ENCODE results near the gene HYCC1. TPM values are rescaled to one million over a fixed set of nuclear protein-coding genes. Genes with fewer than 3 reads are reported as not detected.
"Not testable (repeated sequence)": the region's sequence is repeated elsewhere in the genome, so short reads cannot be mapped to it uniquely, and the experiment has no call there.

Gene HYCC1
- total RNA-seq, 1 experiment from 2014 or later = 23.3 TPM

DNA sequence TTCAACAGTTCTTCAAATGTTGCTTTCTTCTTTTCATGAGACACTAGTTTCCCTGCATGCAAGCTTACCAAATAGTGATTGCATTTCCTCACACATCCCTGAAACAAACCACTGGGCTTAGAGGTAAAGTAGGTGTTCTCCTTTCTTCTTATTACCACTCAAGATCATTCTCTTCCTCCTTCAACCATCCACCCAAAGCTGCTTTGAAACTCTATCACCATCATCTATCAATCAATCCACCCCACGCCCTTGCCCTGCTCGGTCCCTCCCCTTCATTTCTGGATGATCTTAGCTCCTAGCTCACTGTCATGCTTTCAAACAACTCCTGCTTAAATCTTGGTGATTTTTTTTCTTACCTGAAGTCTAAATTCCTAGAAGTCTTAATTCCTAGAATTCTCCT lies 18.9 kb downstream of the HYCC1 start:
- in situ Hi-C loops (cut with HindIII; ENCODE audit: low sequenced_read_pairs) = no loop called here

DNA sequence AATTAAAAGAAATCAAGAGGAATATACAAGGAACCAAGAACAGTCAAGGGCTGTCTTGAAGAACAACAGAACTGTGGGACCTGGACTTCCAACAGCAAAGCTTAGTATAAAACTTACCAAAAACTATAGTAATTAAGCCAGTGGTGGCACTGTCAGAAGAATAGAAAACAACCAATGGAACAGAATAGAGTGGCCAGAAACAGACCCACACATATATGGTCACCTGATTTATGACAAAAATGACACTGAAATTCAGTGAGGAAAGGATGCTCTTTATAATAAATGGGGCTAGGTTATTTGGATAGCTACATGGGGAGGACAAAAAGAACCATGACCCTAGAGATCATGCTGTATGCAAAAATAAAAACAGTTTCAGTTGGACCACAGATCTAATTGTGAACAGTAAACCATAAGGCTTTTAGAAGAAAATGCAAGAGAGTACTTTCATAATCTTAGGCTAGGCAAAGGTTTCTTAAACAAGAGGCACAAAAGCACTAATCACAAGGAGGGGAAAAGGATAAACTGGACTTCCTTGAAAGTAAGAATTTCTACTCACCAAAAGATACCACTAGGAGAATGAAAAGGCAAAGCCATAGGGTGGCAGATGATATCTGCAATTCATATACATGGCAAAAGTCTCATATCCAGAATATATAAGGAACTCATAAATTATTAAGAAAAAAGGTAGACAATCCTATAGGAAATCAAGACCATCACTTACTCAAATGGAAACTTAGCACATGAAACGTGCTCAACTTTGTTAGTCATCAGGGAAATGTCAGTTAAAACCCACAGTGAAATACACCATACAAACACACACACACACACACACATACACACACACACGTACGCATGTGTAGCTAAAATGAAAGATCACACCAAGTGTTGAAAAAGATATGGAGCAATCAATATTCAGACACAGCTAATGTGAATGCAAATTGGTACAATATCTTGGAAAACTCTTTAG lies 20.8 kb downstream of the HYCC1 start:
- DNase-seq (ENCODE audit: low spot score) = no peak
- in situ Hi-C loops (cut with HindIII; ENCODE audit: low sequenced_read_pairs) = no loop called here

More for the DNA sequence above, 18.9 kb downstream of the HYCC1 start:
- no peak for DNase-seq (ENCODE audit: low spot score)

DNA sequence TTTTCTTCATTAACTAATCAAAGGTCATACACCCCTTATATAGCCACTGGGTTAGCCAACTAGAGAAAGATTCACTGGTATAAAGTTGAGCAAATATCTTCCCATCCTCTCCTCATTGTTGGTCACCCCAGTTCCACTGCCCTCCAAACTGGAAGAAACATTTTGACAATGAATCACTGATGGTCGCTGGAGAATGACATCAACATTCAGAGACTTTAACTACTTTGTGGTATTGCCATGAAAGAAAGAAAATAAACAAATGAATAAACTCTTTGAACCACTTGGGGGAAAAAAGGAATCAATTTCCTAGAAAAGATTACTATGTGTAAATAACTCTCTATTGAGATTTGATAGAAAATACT lies 23.4 kb downstream of the HYCC1 start:
- DNase-seq (ENCODE audit: low spot score) = no peak
- in situ Hi-C loops (cut with HindIII; ENCODE audit: low sequenced_read_pairs) = no loop called here

DNA sequence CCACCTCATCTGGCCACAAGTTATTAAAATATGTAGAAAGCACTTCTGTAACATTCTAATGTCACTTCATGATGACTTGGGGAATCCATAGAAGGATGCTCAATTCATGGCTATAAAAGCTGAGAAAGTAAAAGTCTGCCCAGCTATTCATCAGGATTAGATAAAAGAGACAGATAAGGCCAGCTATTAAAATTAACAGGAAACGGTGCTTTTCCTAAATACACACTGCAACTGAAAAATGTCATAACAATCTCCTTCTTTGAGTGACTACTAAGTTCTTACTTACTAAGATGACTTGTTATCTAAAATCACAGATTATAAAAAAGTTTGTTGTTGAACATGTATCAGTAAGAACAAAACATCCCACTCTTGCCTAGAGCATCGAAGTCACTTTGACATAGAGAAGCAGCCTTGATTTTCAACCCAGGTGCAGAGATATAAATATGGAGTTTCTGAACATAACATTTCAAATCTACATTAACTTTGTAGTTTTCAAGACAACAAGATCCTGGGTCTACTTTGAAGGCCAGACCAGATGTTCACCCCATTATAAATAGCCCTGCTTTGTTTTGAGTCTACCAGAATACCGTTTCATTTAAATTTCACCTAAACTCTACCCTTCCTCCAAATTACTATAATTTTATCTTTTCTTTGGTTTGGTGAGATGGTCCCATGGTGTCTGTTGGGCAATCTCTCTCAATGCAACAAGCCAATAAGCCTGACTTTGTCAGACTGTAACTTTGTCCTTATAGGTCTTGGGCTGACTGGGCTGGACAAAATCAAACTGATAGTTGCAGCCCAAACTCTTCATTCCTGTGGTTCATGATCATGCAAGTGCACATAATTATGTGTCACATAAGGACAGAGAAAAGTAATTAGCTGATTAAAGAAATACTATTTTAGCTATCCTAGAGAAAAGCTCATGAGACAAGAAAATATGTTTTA lies 24.0 kb downstream of the HYCC1 start:
- in situ Hi-C loops (cut with HindIII; ENCODE audit: low sequenced_read_pairs) = no loop called here
- DNase-seq (ENCODE audit: low spot score) = no peak

DNA sequence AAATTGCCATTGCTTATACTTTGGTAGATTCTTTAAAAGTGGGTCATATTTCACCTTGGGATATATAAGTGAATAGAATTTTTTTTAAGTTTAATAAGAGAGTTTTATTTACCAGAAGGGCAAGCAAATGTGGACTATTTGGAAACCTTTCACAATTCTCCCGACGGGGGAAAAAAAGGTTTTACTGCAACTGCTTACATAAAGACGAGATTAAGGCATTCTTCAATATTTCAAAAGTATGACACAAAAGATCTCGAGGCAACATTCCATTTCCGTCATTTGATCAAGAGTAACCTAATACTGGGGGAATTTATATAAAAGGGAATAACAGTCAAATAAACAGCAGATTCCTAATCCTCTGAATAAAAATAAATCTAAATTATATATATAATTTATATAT lies 28.5 kb downstream of the HYCC1 start:
- no peak for DNase-seq (ENCODE audit: low spot score)
- in situ Hi-C loops (cut with HindIII; ENCODE audit: low sequenced_read_pairs) = no loop called here

- in situ Hi-C loops (cut with HindIII; ENCODE audit: low sequenced_read_pairs) = no loop called here
- DNase-seq (ENCODE audit: low spot score) = no peak
Measured at GRCh38 chr7:22983257-22983855, 30.6 kb downstream of the HYCC1 start.

- in situ Hi-C loops (cut with HindIII; ENCODE audit: low sequenced_read_pairs) = no loop called here
- no peak for DNase-seq (ENCODE audit: low spot score)
Measured at GRCh38 chr7:22980422-22980821, 33.5 kb downstream of the HYCC1 start.

GRCh38 chr7:22979861-22980260 lies 34.1 kb downstream of the HYCC1 start:
- in situ Hi-C loops (cut with HindIII; ENCODE audit: low sequenced_read_pairs) = no loop called here
- DNase-seq (ENCODE audit: low spot score) = no peak

DNA sequence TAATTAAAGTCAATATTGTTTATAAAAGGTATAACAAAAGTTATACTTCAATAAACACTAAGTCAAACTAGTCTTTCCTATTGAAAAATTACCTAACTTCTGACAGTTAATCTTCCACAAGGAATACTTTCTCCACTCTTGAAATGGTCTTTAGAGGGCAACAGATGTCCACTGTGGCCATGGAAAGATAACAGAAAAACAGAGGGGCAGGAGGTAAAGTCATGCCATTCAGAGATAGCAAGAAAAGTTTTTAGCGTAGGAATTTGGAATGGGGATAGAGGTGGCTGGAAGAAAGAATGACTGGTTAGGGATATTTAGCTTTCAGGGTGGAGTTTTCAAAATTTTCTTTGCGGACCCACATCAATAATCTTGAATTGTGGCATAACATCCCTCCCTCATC lies 34.7 kb downstream of the HYCC1 start:
- in situ Hi-C loops (cut with HindIII; ENCODE audit: low sequenced_read_pairs) = no loop called here
- DNase-seq (ENCODE audit: low spot score) = no peak

DNA sequence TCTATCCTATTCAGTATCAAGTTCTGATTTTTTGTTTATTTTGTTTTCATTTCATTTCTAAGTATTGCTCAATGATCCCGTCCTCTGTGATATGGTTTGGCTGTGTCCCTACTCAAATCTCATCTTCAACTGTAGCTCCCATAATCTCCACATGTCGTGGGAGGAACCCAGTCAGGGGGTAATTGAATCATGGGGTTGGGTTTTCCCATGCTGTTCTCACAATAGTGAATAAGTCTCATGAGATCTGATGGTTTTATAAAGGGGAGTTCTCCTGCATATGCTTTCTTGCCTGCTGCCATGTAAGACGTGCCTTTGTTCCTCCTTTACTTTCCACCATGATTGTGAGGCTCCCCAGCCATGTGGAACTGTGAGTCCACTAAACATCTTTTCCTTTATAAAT lies 39.3 kb downstream of the HYCC1 start:
- DNase-seq (ENCODE audit: low spot score); in situ Hi-C loops (cut with HindIII; ENCODE audit: low sequenced_read_pairs): not testable (repeated sequence)

GRCh38 chr7:22972207-22972606 lies 41.7 kb downstream of the HYCC1 start:
- no peak for DNase-seq (ENCODE audit: low spot score)
- in situ Hi-C loops (cut with HindIII; ENCODE audit: low sequenced_read_pairs) = no loop called here

GRCh38 chr7:22969010-22969431 lies 44.9 kb downstream of the HYCC1 start:
- in situ Hi-C loops (cut with HindIII; ENCODE audit: low sequenced_read_pairs) = no loop called here
- DNase-seq (ENCODE audit: low spot score) = no peak

Other genes with a start within 250 kb of the HYCC1 start
- 80.0 and 124 TPM in 2 replicates for gene TOMM7, start 191.3 kb downstream of the HYCC1 start, total RNA-seq (2014; rRNA removed; shearing (Covaris generic))
- gene KLHL7, start 91.7 kb upstream of the HYCC1 start, total RNA-seq (2014; rRNA removed; shearing (Covaris generic)) = 33.1 and 36.0 TPM in 2 replicates
- gene NUP42, start 167.9 kb upstream of the HYCC1 start, total RNA-seq (2014; rRNA removed; shearing (Covaris generic)) = 48.9 and 77.0 TPM in 2 replicates
- 14.3 and 20.3 TPM in 2 replicates for gene GPNMB, start 232.6 kb upstream of the HYCC1 start, total RNA-seq (2014; rRNA removed; shearing (Covaris generic))

Measured in G401 (cell line).